C4-2B (cell line): Measurements from ENCODE around the gene WNT5A.

Source experiments
- ZFX ChIP-seq: fragments of 450-650 bp; IDR thresholded peaks from 2 replicates; pipeline ENCODE4 v1.6.1; 2017
- TF ChIP-seq, protein P1 (sequence below): fragments of 450-650 bp; conservative IDR thresholded peaks from 2 replicates; pipeline ENCODE4 v1.5.1; 2017; ENCODE audit warnings: mild to moderate bottlenecking

DNA sequence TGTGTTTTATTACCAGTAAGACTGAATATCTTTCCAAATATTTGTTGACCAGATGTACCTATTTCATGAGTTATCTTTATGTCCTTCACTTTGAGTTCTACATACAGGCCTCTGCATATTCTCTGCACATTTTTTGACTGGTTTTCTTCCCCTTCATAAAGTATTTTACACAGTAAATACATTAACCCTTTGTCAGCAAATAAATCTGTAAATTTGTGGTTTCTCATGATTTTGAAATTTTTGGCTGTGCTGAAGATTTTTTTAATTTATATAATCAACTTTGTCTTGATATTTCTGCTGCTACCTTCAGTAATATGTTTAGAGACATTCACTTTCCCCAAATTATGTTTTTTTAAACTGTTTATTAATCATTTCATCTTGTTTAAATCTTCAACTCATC, 50.5 kb downstream of the WNT5A start:
- TF ChIP-seq, protein P1, sequence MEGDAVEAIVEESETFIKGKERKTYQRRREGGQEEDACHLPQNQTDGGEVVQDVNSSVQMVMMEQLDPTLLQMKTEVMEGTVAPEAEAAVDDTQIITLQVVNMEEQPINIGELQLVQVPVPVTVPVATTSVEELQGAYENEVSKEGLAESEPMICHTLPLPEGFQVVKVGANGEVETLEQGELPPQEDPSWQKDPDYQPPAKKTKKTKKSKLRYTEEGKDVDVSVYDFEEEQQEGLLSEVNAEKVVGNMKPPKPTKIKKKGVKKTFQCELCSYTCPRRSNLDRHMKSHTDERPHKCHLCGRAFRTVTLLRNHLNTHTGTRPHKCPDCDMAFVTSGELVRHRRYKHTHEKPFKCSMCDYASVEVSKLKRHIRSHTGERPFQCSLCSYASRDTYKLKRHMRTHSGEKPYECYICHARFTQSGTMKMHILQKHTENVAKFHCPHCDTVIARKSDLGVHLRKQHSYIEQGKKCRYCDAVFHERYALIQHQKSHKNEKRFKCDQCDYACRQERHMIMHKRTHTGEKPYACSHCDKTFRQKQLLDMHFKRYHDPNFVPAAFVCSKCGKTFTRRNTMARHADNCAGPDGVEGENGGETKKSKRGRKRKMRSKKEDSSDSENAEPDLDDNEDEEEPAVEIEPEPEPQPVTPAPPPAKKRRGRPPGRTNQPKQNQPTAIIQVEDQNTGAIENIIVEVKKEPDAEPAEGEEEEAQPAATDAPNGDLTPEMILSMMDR, result no peak
- TF ChIP-seq ZFX, result no peak
